GM12864 (cell line): ENCODE results near the gene ARSB.

Experiments used
- DNase-seq: peaks from one replicate; pipeline ENCODE4 v3.0.0-alpha.2; 2011; ENCODE audit warnings: low read depth
- H3K4me3 ChIP-seq: 2 replicates; pipeline ENCODE4 v1.5.1; 2011; ENCODE audit warnings: mild to moderate bottlenecking, low read depth, low read length, control low read depth
- TF ChIP-seq, protein P1 (sequence below): IDR thresholded peaks from 2 replicates; pipeline ENCODE4 v1.5.1; 2011; ENCODE audit warnings: low read depth, mild to moderate bottlenecking, moderate library complexity, low read length, control low read depth, inconsistent platforms; ENCODE audit errors: missing control alignments

Gene ARSB

DNA sequence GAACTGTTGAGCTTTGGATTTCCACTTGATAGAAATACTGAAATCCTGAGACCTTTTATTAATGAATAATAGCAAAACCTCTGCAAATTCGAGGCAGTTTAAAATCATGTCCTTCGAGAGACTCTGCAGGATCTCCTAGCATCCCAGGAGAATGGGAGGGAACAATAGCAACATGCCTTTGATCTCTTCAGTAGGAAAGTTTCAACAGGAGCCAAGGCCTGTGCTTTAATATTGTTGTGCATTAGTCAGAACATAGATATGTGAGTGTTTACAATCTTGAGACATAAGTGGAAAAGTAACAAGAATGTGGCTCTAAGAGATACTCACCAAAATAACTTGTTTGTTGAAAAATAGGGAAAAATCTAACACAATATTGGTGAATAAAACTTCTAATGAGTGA, 253.2 kb downstream of the ARSB start:
- no peak overlapping the region for H3K4me3 ChIP-seq
- no peak for DNase-seq

GRCh38 chr5:78730300-78731094, 254.6 kb downstream of the ARSB start:
- DNase-seq, result no peak
- TF ChIP-seq, protein P1, sequence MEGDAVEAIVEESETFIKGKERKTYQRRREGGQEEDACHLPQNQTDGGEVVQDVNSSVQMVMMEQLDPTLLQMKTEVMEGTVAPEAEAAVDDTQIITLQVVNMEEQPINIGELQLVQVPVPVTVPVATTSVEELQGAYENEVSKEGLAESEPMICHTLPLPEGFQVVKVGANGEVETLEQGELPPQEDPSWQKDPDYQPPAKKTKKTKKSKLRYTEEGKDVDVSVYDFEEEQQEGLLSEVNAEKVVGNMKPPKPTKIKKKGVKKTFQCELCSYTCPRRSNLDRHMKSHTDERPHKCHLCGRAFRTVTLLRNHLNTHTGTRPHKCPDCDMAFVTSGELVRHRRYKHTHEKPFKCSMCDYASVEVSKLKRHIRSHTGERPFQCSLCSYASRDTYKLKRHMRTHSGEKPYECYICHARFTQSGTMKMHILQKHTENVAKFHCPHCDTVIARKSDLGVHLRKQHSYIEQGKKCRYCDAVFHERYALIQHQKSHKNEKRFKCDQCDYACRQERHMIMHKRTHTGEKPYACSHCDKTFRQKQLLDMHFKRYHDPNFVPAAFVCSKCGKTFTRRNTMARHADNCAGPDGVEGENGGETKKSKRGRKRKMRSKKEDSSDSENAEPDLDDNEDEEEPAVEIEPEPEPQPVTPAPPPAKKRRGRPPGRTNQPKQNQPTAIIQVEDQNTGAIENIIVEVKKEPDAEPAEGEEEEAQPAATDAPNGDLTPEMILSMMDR, result no peak
- H3K4me3 ChIP-seq, result no peak overlapping the region

More for the DNA sequence above, 253.2 kb downstream of the ARSB start:
- TF ChIP-seq, protein P1, result no peak

- TF ChIP-seq, protein P1, result no peak
- DNase-seq, result peak; percentile 93
- H3K4me3 ChIP-seq, result no peak overlapping the region
These were observed 257.0 kb downstream of the ARSB start for GRCh38 chr5:78727786-78728761.
